GM10266 (cell line): Measurements from ENCODE around the gene CHGA.

Source experiments
- DNase-seq: peaks from one replicate; pipeline ENCODE4 v3.0.0; 2012; ENCODE audit errors: extremely low spot score
- CTCF ChIP-seq: IDR thresholded peaks from 2 replicates; pipeline ENCODE4 v1.5.1; 2012; ENCODE audit warnings: mild to moderate bottlenecking, low read depth; ENCODE audit not compliant: control insufficient read depth, insufficient read depth; ENCODE audit errors: missing control alignments

CHGA gene

GRCh38 chr14:92936085-92936484 lies 13.1 kb downstream of the CHGA start:
- no peak for TF ChIP-seq CTCF
- no peak for DNase-seq

GRCh38 chr14:92937051-92937937 lies 14.3 kb downstream of the CHGA start:
- TF ChIP-seq CTCF = no peak
- DNase-seq = no peak

GRCh38 chr14:92938235-92938875 lies 15.4 kb downstream of the CHGA start:
- no peak for TF ChIP-seq CTCF
- no peak for DNase-seq

- no peak for TF ChIP-seq CTCF
- DNase-seq = no peak
Measured at GRCh38 chr14:92938890-92939671, 16.1 kb downstream of the CHGA start.

GRCh38 chr14:92939699-92940098 lies 16.7 kb downstream of the CHGA start:
- no peak for DNase-seq
- TF ChIP-seq CTCF = no peak

GRCh38 chr14:92940543-92940942 lies 17.6 kb downstream of the CHGA start:
- no peak for DNase-seq
- no peak for TF ChIP-seq CTCF
